ENCODE data around the gene VDAC1.

DNA sequence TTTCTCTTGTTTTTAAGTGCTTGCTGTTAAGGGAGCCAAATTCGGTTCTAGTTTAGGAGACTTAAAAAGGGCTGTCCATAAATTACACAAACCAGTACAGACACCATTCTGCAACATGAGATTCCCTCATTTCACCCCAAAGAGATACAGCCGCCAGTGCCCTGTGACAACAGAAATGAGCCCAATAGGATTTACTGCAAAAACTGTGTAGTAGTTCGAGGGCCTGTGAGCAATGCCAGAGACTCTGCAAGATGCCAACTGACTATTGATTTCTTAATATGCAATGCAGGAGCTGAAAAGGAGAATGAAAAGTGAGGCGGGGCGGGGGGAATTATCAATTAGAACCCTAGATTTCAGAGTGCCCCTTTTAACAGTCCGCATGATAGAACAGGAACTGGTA, 30.6 kb downstream of the VDAC1 start:
- TF ChIP-seq, protein P1, sequence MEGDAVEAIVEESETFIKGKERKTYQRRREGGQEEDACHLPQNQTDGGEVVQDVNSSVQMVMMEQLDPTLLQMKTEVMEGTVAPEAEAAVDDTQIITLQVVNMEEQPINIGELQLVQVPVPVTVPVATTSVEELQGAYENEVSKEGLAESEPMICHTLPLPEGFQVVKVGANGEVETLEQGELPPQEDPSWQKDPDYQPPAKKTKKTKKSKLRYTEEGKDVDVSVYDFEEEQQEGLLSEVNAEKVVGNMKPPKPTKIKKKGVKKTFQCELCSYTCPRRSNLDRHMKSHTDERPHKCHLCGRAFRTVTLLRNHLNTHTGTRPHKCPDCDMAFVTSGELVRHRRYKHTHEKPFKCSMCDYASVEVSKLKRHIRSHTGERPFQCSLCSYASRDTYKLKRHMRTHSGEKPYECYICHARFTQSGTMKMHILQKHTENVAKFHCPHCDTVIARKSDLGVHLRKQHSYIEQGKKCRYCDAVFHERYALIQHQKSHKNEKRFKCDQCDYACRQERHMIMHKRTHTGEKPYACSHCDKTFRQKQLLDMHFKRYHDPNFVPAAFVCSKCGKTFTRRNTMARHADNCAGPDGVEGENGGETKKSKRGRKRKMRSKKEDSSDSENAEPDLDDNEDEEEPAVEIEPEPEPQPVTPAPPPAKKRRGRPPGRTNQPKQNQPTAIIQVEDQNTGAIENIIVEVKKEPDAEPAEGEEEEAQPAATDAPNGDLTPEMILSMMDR (IDR thresholded peaks at IDR 0.05; ENCODE audit: borderline replicate concordance, extremely low read depth, low read length, poor library complexity, severe bottlenecking), result no peak
- no peak for TF ChIP-seq EZH2 (IDR thresholded peaks at IDR 0.05; ENCODE audit: borderline replicate concordance, low read depth, low read length, severe bottlenecking)
